ENCODE measurements around the gene TBC1D12. TPM values are rescaled to one million over a fixed set of nuclear protein-coding genes. Genes with fewer than 3 reads are reported as not detected.

Gene TBC1D12
- total RNA-seq, 1 donor from 2014 or later = 11.9 TPM

- no peak for DNase-seq (ENCODE audit: low spot score)
These were observed 5.3 kb downstream of the TBC1D12 start for GRCh38 chr10:94407668-94408067.

GRCh38 chr10:94409021-94409657 lies 6.8 kb downstream of the TBC1D12 start:
- DNase-seq (ENCODE audit: low spot score) = no peak

DNA sequence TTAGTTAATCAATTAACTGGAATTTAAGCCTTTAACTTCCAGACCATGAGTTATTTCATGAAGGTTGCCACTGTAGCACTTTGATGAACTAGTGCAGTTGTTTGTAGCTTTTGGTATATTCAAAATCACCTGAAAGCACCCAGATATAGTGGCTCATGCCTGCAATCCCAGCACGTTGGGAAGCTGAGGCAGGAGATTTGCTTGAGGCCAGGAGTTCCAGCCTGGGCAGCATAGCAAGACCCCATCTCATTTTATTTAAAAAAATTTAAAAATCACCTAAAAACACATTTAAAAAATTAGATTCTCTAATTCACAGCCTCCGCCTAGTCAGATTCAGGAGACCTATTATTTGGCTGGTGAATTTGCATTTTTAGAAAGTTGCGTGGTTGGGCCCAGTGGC lies 9.0 kb downstream of the TBC1D12 start:
- DNase-seq (ENCODE audit: low spot score) = no peak

DNA sequence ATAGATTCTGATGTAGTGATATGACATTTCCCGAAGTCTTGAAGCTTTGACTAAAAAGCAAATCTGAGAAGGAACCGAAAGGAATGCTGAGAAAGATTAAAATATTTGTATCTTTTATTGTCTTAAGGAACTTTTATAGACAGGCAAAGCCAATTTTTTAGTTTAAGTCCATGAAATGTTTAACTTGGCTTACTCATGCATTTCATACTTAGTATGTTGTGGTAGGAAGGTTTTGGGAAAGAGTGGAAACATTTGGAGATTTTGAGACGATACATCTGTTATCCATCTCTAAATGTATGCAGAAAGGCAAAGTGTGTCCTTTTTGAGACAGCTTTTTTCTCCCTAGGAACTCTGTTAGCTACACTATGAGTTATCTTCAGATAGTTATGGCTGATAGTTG lies 10.1 kb downstream of the TBC1D12 start:
- DNase-seq (ENCODE audit: low spot score) = no peak

- no peak for DNase-seq (ENCODE audit: low spot score)
These were observed 11.0 kb downstream of the TBC1D12 start for GRCh38 chr10:94413361-94413760.

DNA sequence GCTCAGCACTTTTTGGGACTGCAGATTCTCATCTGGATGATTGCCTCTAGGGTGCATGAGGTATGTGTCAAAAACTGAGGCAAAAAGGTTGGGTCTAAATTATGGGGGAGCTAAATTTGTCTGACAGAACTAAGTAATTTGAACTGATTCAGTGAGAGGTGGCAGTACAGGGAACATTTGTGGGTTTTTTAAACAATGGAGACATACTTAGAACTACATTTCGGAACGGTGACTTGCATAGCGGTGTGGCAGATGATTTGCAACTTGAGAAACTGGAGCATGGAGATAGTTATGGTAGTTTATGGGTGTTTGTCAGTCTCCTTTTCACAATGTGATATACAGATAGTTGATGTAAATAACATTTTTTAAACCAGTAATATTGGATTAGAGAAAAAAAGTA lies 14.6 kb downstream of the TBC1D12 start:
- DNase-seq (ENCODE audit: low spot score) = no peak

GRCh38 chr10:94417321-94417720 lies 15.0 kb downstream of the TBC1D12 start:
- DNase-seq (ENCODE audit: low spot score) = no peak

DNA sequence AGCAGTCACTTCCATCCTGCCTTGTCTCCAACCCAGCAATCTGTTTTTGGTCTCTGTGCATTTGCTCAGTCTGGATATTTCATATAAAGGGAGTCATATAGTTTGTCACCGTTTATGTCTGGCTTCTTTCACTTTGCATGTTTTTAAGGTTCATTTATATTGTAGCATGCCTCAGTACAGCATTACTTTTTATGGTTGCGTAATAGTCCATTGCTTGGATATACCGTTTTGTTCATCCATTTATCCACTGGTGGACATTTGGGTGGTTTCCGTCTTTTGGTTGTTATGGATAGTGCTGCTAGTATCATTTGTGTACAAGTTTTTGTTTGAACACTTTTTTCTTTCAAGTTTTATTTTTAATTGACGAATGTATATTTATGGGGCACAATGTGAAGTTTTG lies 18.2 kb downstream of the TBC1D12 start:
- no peak for DNase-seq (ENCODE audit: low spot score)

DNA sequence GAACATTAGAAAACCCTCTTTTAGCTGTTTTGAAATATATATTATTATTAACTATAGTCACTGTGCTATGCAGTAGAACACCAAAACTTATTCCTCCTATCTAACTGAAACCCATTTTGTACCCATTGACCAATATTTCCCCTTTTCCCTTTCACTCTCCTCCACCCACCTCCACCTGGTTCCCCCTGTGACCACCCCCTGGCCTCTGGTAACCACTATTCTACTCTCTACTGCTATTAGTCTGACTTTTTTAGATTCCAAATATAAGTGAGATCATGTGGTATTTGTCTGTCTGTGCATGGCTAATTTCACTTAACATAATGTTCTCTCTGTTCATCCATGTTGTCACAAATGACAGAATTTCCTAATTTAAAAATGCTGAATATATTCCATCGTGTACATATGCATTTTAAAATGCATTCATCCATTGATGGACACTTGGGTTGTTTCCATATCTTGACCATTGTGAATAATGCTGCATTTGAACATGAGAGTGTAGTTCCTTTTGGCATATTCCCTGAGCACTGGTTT lies 18.7 kb downstream of the TBC1D12 start:
- DNase-seq (ENCODE audit: low spot score) = no peak

DNA sequence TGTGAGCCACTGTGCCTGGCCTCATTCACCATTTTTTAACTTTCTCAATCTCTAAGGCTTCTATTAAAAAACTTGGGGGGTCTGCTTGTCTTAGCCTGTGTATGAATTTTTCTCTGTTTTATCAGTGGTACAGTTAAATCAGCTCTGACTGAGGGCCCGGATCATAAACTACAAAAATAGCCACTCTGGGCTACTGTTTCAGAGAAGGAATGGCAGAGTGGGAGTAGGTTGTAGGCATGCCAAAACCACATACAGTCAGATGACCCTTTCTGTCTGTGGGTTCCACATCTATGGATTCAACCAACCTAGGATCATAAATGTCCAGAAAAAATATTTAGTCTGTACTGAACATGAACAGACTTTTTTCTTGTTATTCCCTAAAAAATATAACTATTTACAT lies 21.3 kb downstream of the TBC1D12 start:
- DNase-seq (ENCODE audit: low spot score) = no peak

- DNase-seq (ENCODE audit: low spot score) = no peak
These were observed 22.5 kb downstream of the TBC1D12 start for GRCh38 chr10:94424714-94425337.

- no peak for DNase-seq (ENCODE audit: low spot score)
These were observed 23.6 kb downstream of the TBC1D12 start for GRCh38 chr10:94425942-94426341.

GRCh38 chr10:94427166-94427565 lies 24.8 kb downstream of the TBC1D12 start:
- DNase-seq (ENCODE audit: low spot score) = no peak

GRCh38 chr10:94428766-94429707 lies 26.7 kb downstream of the TBC1D12 start:
- no peak for DNase-seq (ENCODE audit: low spot score)

DNA sequence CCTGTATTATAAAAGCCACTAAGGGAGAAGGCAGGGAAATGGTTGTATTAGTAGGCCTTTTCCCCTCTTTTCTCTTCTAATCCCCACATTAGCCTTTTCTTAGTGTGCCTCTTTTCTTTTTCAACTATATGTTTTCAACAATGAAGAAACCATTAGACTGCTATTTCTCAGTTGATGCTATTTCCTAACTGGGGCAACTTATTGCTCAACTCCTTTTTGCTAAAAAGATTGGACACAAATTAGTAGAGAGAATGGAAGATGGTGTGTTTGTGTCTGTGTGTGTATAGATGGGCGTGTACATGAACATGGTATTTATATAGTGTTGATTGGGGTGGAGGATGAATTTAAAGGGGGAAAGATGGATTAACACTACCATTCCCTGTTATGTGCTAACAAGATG lies 28.4 kb downstream of the TBC1D12 start:
- DNase-seq (ENCODE audit: low spot score) = no peak

DNA sequence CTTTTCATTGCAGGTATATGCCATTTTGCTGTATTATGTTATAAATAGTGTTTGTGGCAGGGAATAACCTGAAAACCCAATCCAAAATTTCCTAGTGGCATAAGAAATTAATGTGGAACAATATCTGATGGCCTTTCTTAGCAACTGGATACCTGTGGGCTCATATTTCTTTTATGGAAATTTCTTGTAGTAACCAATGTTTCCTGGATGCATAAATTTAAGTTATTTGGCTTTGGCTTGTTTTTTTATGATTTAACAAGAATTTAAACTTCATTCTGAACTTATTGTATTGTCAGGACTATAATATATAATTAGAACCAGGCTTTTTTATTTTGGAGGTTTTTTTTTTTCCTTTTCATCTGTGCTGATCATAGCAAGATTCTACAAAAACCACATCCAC lies 30.1 kb downstream of the TBC1D12 start:
- no peak for DNase-seq (ENCODE audit: low spot score)

GRCh38 chr10:94439275-94439861 lies 37.0 kb downstream of the TBC1D12 start:
- no peak for DNase-seq (ENCODE audit: low spot score)

- no peak for DNase-seq (ENCODE audit: low spot score)
These were observed 37.8 kb downstream of the TBC1D12 start for GRCh38 chr10:94440096-94440495.

- DNase-seq (ENCODE audit: low spot score) = no peak
These were observed 40.7 kb downstream of the TBC1D12 start for GRCh38 chr10:94443047-94443446.

- no peak for DNase-seq (ENCODE audit: low spot score)
These were observed 41.2 kb downstream of the TBC1D12 start for GRCh38 chr10:94443549-94443948.

- DNase-seq (ENCODE audit: low spot score) = no peak
These were observed 48.4 kb downstream of the TBC1D12 start for GRCh38 chr10:94450782-94451181.

DNA sequence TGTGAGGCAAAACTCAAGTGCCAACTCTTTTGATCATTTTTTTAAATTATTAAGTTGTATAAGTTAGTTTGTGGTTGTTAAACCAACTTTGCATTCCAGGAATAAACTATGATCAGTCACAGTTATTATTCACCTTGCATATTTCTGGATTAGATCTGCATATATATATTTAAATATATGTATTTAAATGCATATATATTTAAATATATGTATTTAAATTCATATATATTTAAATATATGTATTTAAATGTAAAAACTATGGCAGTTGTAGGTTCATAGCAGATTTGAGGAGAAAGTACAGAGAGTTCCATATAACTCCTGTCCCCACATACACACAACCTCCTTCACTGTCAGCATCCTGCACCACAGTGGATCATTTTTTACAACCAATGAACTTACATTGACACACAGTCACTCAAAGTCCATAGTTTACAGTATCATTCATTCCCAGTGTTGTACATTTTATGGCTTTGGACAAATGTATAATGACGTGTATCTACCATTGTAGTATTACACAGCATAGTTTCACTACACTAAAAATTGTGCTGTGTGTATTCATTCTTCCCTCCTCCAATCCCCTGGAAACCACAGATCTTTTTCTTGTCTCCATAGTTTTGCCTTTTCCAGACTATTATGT lies 49.7 kb downstream of the TBC1D12 start:
- no peak for DNase-seq (ENCODE audit: low spot score)
